Measurements from ENCODE around the gene MORN4. TPM values are rescaled to one million over a fixed set of nuclear protein-coding genes. Genes with fewer than 3 reads are reported as not detected.

The MORN4 gene
- total RNA-seq, 6 experiments from 2014 or later: 0.69 to 3.9 (median 1.6) TPM

- intact Hi-C loops (cut with DNase I): no loop called here
- H3K27ac ChIP-seq: no peak overlapping the region
- H3K4me1 ChIP-seq: no peaks in the 10 kb centered on the region
- WGBS (ENCODE audit: insufficient coverage, low coverage, low lambda C conversion rate, missing lambda C conversion rate): 93% methylated on average over 3 of the region's 5 CpGs
- ATAC-seq (no peak), DNase-seq (no peak)
- H3K9me3 ChIP-seq: no peaks in the 10 kb centered on the region
- H3K36me3 ChIP-seq: no peaks in the 10 kb centered on the region
- no peak overlapping the region for H3K4me3 ChIP-seq
- no peak for TF ChIP-seq CTCF (IDR thresholded peaks at IDR 0.05)
- no peak for TF ChIP-seq POLR2A (IDR thresholded peaks at IDR 0.05)
- no peaks in the 10 kb centered on the region for H3K27me3 ChIP-seq
Measured at GRCh38 chr10:97629289-97629688, 4.0 kb downstream of the MORN4 start.

- no peaks in the 10 kb centered on the region for H3K36me3 ChIP-seq
- H3K4me1 ChIP-seq: peaks cover 0 to 6% (median 0%) of the 10 kb centered on the region in 4 donors
- intact Hi-C loops (cut with DNase I): no loop called here
- WGBS (ENCODE audit: insufficient coverage, low coverage, low lambda C conversion rate, missing lambda C conversion rate): 83% methylated on average over 3 of the region's 3 CpGs
- no peaks in the 10 kb centered on the region for H3K27me3 ChIP-seq
- no peak overlapping the region for H3K27ac ChIP-seq
- no peaks in the 10 kb centered on the region for H3K9me3 ChIP-seq
- ATAC-seq (no peak), DNase-seq (no peak)
- no peak overlapping the region for H3K4me3 ChIP-seq
- TF ChIP-seq POLR2A (IDR thresholded peaks at IDR 0.05) (no peak), CTCF (IDR thresholded peaks at IDR 0.05) (no peak)
Measured at GRCh38 chr10:97628228-97628627, 5.1 kb downstream of the MORN4 start.

GRCh38 chr10:97627731-97628130 lies 5.6 kb downstream of the MORN4 start:
- no peaks in the 10 kb centered on the region for H3K27me3 ChIP-seq
- intact Hi-C loops (cut with DNase I): no loop called here
- H3K9me3 ChIP-seq: no peaks in the 10 kb centered on the region
- H3K4me1 ChIP-seq: peaks cover 0 to 10% (median 0%) of the 10 kb centered on the region in 4 donors
- no peak for TF ChIP-seq POLR2A (IDR thresholded peaks at IDR 0.05)
- TF ChIP-seq CTCF (IDR thresholded peaks at IDR 0.05): no peak
- no peak for ATAC-seq
- no peak overlapping the region for H3K4me3 ChIP-seq
- H3K36me3 ChIP-seq: no peaks in the 10 kb centered on the region
- WGBS (ENCODE audit: insufficient coverage, low coverage, low lambda C conversion rate, missing lambda C conversion rate): 57% methylated on average over 3 of the region's 4 CpGs
- no peak overlapping the region for H3K27ac ChIP-seq
- no peak for DNase-seq

GRCh38 chr10:97623277-97623676 lies 10.0 kb downstream of the MORN4 start:
- H3K4me1 ChIP-seq: peaks cover 0 to 10% (median 0%) of the 10 kb centered on the region in 4 donors
- no peak overlapping the region for H3K4me3 ChIP-seq
- WGBS (ENCODE audit: insufficient coverage, low coverage, low lambda C conversion rate, missing lambda C conversion rate): no CpG with 5 or more reads among the region's 1 CpG
- ATAC-seq (peak in 3 of 4 donors; percentile 46 to 68 (median 55)), DNase-seq (no peak)
- H3K36me3 ChIP-seq: no peaks in the 10 kb centered on the region
- no peak for TF ChIP-seq POLR2A (IDR thresholded peaks at IDR 0.05)
- TF ChIP-seq CTCF (IDR thresholded peaks at IDR 0.05): no peak
- H3K27ac ChIP-seq: no peak overlapping the region
- intact Hi-C loops (cut with DNase I): no loop called here
- H3K27me3 ChIP-seq: no peaks in the 10 kb centered on the region
- H3K9me3 ChIP-seq: no peaks in the 10 kb centered on the region

- DNase-seq (no peak), ATAC-seq (no peak)
- Histone ChIP-seq H3K27me3 (no peaks in the 10 kb centered on the region), H3K4me3 (no peak overlapping the region), H3K9me3 (no peaks in the 10 kb centered on the region), H3K27ac (no peak overlapping the region), H3K36me3 (no peaks in the 10 kb centered on the region), H3K4me1 (peaks cover 0 to 8% (median 0%) of the 10 kb centered on the region in 4 donors)
- WGBS (ENCODE audit: insufficient coverage, low coverage, low lambda C conversion rate, missing lambda C conversion rate): 93% methylated on average over 4 of the region's 4 CpGs
- intact Hi-C loops (cut with DNase I): no loop called here
- TF ChIP-seq CTCF (IDR thresholded peaks at IDR 0.05) (no peak), POLR2A (IDR thresholded peaks at IDR 0.05) (no peak)
Measured at GRCh38 chr10:97618733-97619132, 14.6 kb downstream of the MORN4 start.
